Glutamatergic neuron (in vitro differentiated cells): ENCODE data around the gene TRIM31. TPM values are rescaled to one million over a fixed set of nuclear protein-coding genes. Genes with fewer than 3 reads are reported as not detected.

Experiments used
- DNase-seq: peaks from one replicate; pipeline ENCODE4 v3.0.0; 2022
- H3K27ac Mint-ChIP-seq: one replicate; pipeline ENCODE4 v1.8.0; 2020; ENCODE audit warnings: mild to moderate bottlenecking, mixed read lengths, inconsistent platforms; ENCODE audit not compliant: unreplicated experiment
- H3K27me3 Mint-ChIP-seq: one replicate; pipeline ENCODE4 v1.8.0; 2020; ENCODE audit warnings: mild to moderate bottlenecking, moderate library complexity, mixed read lengths, inconsistent platforms; ENCODE audit not compliant: unreplicated experiment
- H3K36me3 Mint-ChIP-seq: one replicate; pipeline ENCODE4 v1.8.0; 2020; ENCODE audit warnings: mild to moderate bottlenecking, mixed read lengths, inconsistent platforms; ENCODE audit not compliant: unreplicated experiment
- H3K4me1 Mint-ChIP-seq: one replicate; pipeline ENCODE4 v1.8.0; 2020; ENCODE audit warnings: mild to moderate bottlenecking, low read depth, mixed read lengths, inconsistent platforms; ENCODE audit not compliant: unreplicated experiment
- H3K4me3 Mint-ChIP-seq: one replicate; pipeline ENCODE4 v1.8.0; 2020; ENCODE audit warnings: mild to moderate bottlenecking, mixed read lengths, inconsistent platforms; ENCODE audit not compliant: unreplicated experiment
- H3K9me3 Mint-ChIP-seq: one replicate; pipeline ENCODE4 v1.8.0; 2020; ENCODE audit warnings: mild to moderate bottlenecking, moderate library complexity, mixed read lengths, inconsistent platforms; ENCODE audit not compliant: unreplicated experiment
- total RNA-seq: library from RNA; stranded (reverse); fragmentation: NEBNext Ultra II Directional; extraction: Animal tissue kit (Norgen Biotek cat#: 25700); gene quantifications from one replicate; pipeline ENCODE4 v1.2.1, GENCODE V29; 2021; ENCODE audit not compliant: unreplicated experiment
- TF ChIP-seq, protein P1 (sequence below): fragments of 200-600 bp; sonication (generic); IDR thresholded peaks from one replicate; pipeline ENCODE4 v1.5.0; 2021; ENCODE audit not compliant: partially characterized antibody, unreplicated experiment

Gene TRIM31
- total RNA-seq, 1 donor from 2014 or later: not detected

DNA sequence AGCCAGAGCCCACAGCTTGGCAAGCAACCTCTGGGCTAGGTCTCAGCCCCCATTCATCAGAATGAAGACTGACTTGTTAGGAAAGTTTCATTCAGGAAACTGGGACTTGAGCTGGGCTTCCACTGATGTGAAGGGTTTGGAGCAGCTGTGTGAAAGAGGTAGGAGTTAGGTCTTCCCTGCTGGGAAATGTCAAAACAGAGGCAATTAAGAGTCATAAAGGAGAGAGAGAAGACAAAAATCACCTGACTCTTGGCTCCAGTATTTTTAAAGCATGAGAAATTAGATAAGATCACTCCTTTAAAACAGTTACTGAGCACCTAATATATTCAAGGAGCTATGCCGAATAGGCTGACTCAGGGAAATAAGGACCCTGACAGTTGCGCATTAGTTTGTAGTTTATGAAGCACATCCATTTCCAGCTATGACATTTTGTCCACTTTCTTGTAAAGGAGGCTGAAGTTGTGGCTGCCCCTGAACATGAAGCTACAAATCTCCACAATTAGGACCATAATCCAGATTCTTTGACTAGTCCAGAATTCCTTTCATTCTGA, 19.1 kb upstream of the TRIM31 start:
- Mint-ChIP-seq H3K9me3 (no peaks in the 10 kb centered on the region), H3K27ac (no peak overlapping the region), H3K27me3 (peaks cover 10% of the 10 kb centered on the region), H3K4me3 (no peak overlapping the region), H3K36me3 (no peaks in the 10 kb centered on the region), H3K4me1 (peaks cover 14% of the 10 kb centered on the region)
- TF ChIP-seq, protein P1, sequence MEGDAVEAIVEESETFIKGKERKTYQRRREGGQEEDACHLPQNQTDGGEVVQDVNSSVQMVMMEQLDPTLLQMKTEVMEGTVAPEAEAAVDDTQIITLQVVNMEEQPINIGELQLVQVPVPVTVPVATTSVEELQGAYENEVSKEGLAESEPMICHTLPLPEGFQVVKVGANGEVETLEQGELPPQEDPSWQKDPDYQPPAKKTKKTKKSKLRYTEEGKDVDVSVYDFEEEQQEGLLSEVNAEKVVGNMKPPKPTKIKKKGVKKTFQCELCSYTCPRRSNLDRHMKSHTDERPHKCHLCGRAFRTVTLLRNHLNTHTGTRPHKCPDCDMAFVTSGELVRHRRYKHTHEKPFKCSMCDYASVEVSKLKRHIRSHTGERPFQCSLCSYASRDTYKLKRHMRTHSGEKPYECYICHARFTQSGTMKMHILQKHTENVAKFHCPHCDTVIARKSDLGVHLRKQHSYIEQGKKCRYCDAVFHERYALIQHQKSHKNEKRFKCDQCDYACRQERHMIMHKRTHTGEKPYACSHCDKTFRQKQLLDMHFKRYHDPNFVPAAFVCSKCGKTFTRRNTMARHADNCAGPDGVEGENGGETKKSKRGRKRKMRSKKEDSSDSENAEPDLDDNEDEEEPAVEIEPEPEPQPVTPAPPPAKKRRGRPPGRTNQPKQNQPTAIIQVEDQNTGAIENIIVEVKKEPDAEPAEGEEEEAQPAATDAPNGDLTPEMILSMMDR: no peak
- DNase-seq: no peak

DNA sequence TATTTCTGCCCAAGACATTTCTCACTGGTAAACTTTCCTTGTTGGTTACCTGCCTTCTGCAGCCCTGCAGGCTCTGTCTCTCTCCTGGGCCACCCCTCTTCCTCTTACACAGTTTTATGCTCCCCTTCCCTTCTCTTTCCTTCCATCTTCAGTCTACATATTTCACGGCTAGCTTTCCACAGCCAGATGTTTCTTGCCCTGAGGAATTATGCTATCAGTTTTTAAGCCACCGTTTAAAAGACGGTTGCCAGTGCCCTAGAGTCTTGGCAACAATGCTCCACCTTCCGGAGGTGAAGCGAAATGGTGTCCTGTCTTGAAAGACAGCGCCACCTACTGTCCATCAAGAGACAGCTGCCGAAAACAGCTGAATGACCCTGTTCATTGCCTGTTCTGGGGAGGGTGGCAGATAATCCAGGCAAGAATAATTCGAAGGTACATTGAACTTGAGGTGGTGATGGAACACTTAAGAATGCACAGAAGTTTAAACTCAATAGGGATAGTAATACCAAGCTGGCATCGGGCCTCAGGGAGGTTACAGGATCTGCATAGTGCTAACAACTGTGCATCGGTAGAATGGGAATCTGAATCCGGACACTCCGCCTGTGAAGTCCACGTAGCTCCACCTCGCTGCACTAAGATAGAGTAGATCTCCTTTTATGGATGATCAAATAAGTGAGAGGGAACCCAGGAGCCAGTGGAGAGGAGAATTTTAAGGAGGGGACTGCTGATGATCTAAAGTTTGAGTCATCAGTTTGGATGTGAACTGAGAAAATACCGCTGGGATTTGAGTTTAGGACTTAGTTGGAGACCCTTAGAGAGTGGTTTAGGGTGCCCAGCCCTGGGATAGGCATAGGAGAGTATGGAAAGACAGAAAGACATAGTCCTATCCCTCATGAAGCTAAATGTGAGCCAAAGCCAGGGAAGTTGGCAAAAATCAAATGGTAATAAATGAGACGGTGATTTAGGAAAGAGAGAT, 18.3 kb upstream of the TRIM31 start:
- Mint-ChIP-seq H3K9me3 (no peaks in the 10 kb centered on the region), H3K27me3 (peaks cover 11% of the 10 kb centered on the region), H3K4me1 (peaks cover 14% of the 10 kb centered on the region), H3K4me3 (no peak overlapping the region), H3K27ac (no peak overlapping the region), H3K36me3 (no peaks in the 10 kb centered on the region)
- TF ChIP-seq, protein P1: peak; percentile 93
- DNase-seq: peak; percentile 47

DNA sequence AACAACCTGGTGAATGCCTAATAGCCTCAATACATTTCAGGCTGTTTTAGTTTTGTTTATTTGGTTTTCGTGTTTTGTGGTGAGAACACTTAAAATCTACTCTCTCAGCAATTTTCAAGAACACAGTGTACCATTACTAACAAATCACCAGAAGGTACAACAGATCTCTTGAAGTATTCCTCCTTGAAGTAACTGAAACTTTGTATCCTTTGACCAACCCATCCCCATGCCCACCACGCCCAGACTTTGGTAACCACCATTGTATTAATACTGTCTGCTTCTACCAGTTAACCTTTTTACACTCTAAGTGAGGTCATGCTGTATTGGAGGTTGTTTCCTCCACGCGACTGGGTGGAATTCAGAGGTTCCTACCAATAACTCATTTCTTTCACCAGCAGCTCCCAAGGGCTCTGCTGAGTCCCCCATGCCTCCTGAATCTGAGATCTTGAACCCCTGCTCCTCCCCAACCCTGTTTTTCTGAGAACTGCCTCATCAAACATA, 17.3 kb upstream of the TRIM31 start:
- H3K4me3 Mint-ChIP-seq: no peak overlapping the region
- peaks cover 14% of the 10 kb centered on the region for H3K4me1 Mint-ChIP-seq
- no peak overlapping the region for H3K27ac Mint-ChIP-seq

DNA sequence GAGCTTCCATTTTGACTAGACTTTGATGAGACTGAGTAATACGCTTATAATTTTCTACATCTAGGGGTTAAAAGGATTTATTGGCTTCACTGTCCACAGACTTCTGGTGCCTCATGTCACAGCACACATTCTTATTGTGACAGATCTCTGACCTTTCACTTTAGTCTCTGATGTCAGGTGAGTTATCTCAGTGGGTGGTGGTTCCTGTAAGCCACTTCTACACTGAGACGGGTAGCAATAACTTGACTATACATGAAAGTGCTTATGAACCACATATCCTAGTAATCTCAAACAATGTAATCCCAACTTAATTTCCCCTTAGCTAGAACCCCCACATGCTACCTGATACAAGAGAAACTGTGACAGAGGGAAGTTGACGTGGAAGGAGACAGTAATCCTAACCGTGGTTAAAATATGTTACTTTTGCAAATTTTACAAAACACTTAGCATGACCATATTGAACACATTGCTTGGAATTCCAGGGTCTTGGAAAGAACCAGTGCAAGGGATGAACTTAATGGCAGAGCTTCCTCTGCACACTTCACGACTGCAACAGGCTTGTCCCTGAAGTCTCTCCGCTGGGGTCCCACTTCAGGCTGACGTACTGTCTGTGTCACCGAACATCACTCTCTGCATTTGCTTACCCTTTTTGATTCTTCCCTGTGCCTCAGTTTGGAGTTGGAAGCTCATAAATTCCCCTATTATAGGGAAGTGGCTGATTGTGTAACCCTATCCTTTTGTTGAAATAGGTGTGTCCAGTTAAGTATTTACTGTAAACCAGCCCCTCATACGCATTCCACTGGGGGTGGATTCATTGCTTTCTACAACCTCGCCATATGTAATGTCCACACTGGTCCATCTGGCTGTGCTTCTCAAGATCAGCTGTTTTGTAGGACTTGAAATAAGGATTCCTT, 16.6 kb upstream of the TRIM31 start:
- Mint-ChIP-seq H3K27ac (no peak overlapping the region), H3K9me3 (no peaks in the 10 kb centered on the region), H3K36me3 (no peaks in the 10 kb centered on the region), H3K4me1 (peaks cover 14% of the 10 kb centered on the region), H3K27me3 (peaks cover 9% of the 10 kb centered on the region), H3K4me3 (no peak overlapping the region)
- TF ChIP-seq, protein P1: no peak
- no peak for DNase-seq

More for the DNA sequence above, 17.3 kb upstream of the TRIM31 start:
- TF ChIP-seq, protein P1: no peak
- no peaks in the 10 kb centered on the region for H3K9me3 Mint-ChIP-seq
- peaks cover 9% of the 10 kb centered on the region for H3K27me3 Mint-ChIP-seq
- DNase-seq: no peak
- no peaks in the 10 kb centered on the region for H3K36me3 Mint-ChIP-seq
